Measurements from ENCODE around the gene TBC1D3I.

TBC1D3I gene

DNA sequence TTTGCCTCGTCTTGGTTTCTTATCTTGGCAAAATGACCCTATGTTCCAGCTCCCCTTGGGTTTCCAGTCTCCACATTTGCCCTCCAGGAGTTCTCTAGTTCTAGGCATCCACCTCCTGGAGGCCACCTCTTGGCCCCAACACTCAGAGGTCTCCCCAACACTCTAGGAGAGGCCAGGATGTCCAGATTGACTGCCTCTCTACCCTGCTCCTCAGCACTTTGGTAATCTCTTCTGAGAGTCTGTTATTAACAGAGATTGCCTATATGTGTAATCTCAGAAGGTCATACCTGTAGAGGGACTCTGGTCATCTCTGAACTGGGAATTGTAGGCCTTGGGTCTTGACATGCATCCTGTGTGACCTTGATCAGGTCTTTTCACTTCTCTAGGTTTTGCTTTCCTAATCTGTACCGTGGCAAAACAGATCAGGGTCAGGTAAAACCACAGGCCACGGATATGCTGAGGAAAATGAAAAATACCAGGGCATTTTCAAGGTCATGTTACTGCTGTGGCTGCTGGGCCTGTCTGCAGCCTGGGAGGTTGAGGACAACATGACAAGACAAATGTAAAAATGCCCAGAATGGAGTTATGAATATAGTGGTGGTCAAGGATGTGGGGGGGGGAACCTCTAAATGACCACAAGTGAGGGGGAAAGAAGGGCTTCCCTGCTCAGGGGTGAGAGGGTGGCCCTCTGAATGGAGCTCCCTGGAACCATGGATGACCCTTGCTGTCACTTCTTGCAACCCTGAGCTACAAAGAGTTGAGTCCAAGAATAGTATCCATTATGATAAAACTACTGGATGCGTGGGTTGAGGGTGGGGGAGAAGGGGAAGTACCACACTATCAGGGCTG lies 58.5 kb downstream of the TBC1D3I start:
- no peak for DNase-seq

DNA sequence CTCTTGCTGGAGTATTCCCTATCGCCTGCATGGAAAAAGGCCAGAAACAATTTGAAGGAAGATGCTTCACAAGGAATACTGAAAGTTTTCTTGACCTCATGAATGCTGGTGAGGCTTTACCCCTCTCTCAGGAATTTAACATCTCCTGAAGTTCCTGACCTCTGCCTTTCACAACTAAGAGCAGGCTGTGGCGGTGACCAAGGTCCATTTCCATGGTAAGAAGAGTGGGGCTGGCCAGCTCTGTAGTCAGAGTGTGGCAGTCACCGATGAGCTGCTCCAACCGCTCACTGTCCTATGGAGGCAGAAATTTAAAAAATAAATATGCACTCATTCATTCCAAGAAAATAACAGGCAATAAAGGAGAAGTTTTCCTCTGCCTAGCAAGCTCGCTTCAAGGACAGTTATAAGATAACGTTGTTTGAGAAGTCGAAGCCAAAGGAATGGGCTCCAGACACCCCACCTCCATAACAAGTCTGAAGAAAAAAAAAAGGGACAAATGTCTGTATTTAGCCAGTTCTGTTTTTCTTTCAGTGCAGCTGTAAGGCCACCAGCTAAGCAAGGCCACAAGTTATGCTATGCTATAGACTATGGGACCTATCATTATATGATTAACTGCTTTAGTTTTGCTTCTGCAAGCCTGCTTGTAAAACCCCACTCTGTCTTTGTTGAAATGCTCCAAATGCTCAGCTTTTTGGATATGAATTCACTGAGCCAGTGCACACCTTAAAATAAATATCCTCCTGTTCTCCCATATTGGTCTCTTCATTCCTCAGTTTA lies 59.5 kb downstream of the TBC1D3I start:
- no peak for DNase-seq

Measured in activated naive CD4-positive, alpha-beta T cell treated with anti-CD3 and anti-CD28 coated beads, Interleukin-2, amount 50 U/mL, for 16 hours (primary cell).